Subcutaneous abdominal adipose tissue (tissue), 5 donors: ENCODE data around the gene RAMP3.
"Not testable (repeated sequence)": the region's sequence is repeated elsewhere in the genome, so short reads cannot be mapped to it uniquely, and the experiment has no call there.

Experiments
- H3K27ac ChIP-seq: one replicate; pipeline ENCODE4 v1.7.0; 2013; ENCODE audit warnings: low read depth, mild to moderate bottlenecking, inconsistent platforms, low read length, moderate library complexity
- H3K27me3 ChIP-seq, 5 donors: one replicate each; pipeline ENCODE4 v1.7.0; 2013; ENCODE audit warnings: low read length in 5 of 5, inconsistent platforms in 1 of 5; ENCODE audit not compliant: control insufficient read depth in 5 of 5, insufficient read depth in 4 of 5
- H3K36me3 ChIP-seq, 5 donors: one replicate each; pipeline ENCODE4 v1.7.0; 2013; ENCODE audit warnings: low read length in 5 of 5; ENCODE audit not compliant: control insufficient read depth in 5 of 5, insufficient read depth in 5 of 5
- H3K4me1 ChIP-seq, 5 donors: one replicate each; pipeline ENCODE4 v1.7.0; 2013; ENCODE audit warnings: low read length in 5 of 5, mild to moderate bottlenecking in 3 of 5, moderate library complexity in 1 of 5; ENCODE audit not compliant: control insufficient read depth in 5 of 5, insufficient read depth in 5 of 5
- H3K4me3 ChIP-seq, 5 donors: one replicate each; pipeline ENCODE4 v1.7.0; 2013; ENCODE audit warnings: low read length in 5 of 5, low read depth in 1 of 5
- H3K9ac ChIP-seq, 5 donors: one replicate each; pipeline ENCODE4 v1.7.0; 2013; ENCODE audit warnings: low read length in 5 of 5, mild to moderate bottlenecking in 4 of 5, moderate library complexity in 3 of 5
- H3K9me3 ChIP-seq, 5 donors: one replicate each; pipeline ENCODE4 v1.7.0; 2013; ENCODE audit warnings: low read length in 5 of 5; ENCODE audit not compliant: control insufficient read depth in 5 of 5
- donor health status: healthy.
- donor health status: healthy.
- donor health status: healthy.
- donor health status: healthy.
- donor health status: healthy.

The RAMP3 gene

GRCh38 chr7:45202625-45203024 lies 45.0 kb downstream of the RAMP3 start:
- Histone ChIP-seq H3K9me3 (no peaks in the 10 kb centered on the region), H3K36me3 (no peaks in the 10 kb centered on the region), H3K9ac (no peak overlapping the region), H3K27ac (no peak overlapping the region), H3K4me3 (no peak overlapping the region), H3K27me3 (no peaks in the 10 kb centered on the region), H3K4me1 (peaks cover 0 to 15% (median 11%) of the 10 kb centered on the region in 5 donors)

GRCh38 chr7:45203036-45203435 lies 45.4 kb downstream of the RAMP3 start:
- Histone ChIP-seq H3K4me3 (no peak overlapping the region), H3K36me3 (no peaks in the 10 kb centered on the region), H3K27me3 (no peaks in the 10 kb centered on the region), H3K9me3 (no peaks in the 10 kb centered on the region), H3K27ac (no peak overlapping the region), H3K4me1 (peaks cover 0 to 15% (median 11%) of the 10 kb centered on the region in 5 donors), H3K9ac (no peak overlapping the region)

- no peak overlapping the region for H3K9ac ChIP-seq
- H3K4me1 ChIP-seq: peaks cover 0 to 15% (median 11%) of the 10 kb centered on the region in 5 donors
- no peaks in the 10 kb centered on the region for H3K36me3 ChIP-seq
- H3K9me3 ChIP-seq: no peaks in the 10 kb centered on the region
- peak overlapping the region in 1 of 5 donors; percentile 53 for H3K4me3 ChIP-seq
- H3K27ac ChIP-seq: no peak overlapping the region
- peaks cover 0 to 3% (median 0%) of the 10 kb centered on the region in 5 donors for H3K27me3 ChIP-seq
Observed at GRCh38 chr7:45203459-45203858, 45.9 kb downstream of the RAMP3 start.

GRCh38 chr7:45203936-45204445 lies 46.4 kb downstream of the RAMP3 start:
- Histone ChIP-seq H3K9ac (peak overlapping the region in 3 of 5 donors; percentile 8 to 38 (median 21)), H3K36me3 (no peaks in the 10 kb centered on the region), H3K27me3 (peaks cover 0 to 3% (median 0%) of the 10 kb centered on the region in 5 donors), H3K4me1 (peaks cover 0 to 20% (median 11%) of the 10 kb centered on the region in 5 donors), H3K9me3 (no peaks in the 10 kb centered on the region), H3K27ac (no peak overlapping the region), H3K4me3 (peak overlapping the region in 4 of 5 donors; percentile 41 to 58 (median 51))

GRCh38 chr7:45206266-45206665 lies 48.7 kb downstream of the RAMP3 start:
- H3K27ac ChIP-seq, H3K4me3 ChIP-seq, H3K36me3 ChIP-seq, H3K27me3 ChIP-seq, H3K9me3 ChIP-seq, H3K9ac ChIP-seq: not testable (repeated sequence)
- H3K4me1 ChIP-seq: peaks cover 0 to 35% (median 14%) of the 10 kb centered on the region in 5 donors

- H3K27ac ChIP-seq, H3K9ac ChIP-seq, H3K4me3 ChIP-seq, H3K9me3 ChIP-seq, H3K36me3 ChIP-seq: not testable (repeated sequence)
- Histone ChIP-seq H3K27me3 (peaks cover 0 to 13% (median 3%) of the 10 kb centered on the region in 5 donors), H3K4me1 (peaks cover 0 to 35% (median under 1%) of the 10 kb centered on the region in 5 donors)
Observed at GRCh38 chr7:45209909-45210308, 52.3 kb downstream of the RAMP3 start.

GRCh38 chr7:45211066-45211465 lies 53.5 kb downstream of the RAMP3 start:
- Histone ChIP-seq H3K9me3 (peaks cover 0 to 5% (median 0%) of the 10 kb centered on the region in 5 donors), H3K4me1 (peaks cover 0 to 35% (median 0%) of the 10 kb centered on the region in 5 donors), H3K27me3 (peaks cover under 1 to 13% (median 11%) of the 10 kb centered on the region in 5 donors), H3K36me3 (no peaks in the 10 kb centered on the region), H3K9ac (no peak overlapping the region), H3K4me3 (no peak overlapping the region), H3K27ac (peak overlapping the region; percentile 49)

GRCh38 chr7:45211958-45212357 lies 54.4 kb downstream of the RAMP3 start:
- Histone ChIP-seq H3K9me3 (peaks cover 0 to 5% (median 0%) of the 10 kb centered on the region in 5 donors), H3K27me3 (peaks cover 8 to 20% (median 15%) of the 10 kb centered on the region in 5 donors), H3K36me3 (no peaks in the 10 kb centered on the region), H3K9ac (no peak overlapping the region), H3K27ac (peak overlapping the region; percentile 49), H3K4me1 (peaks cover 0 to 35% (median 0%) of the 10 kb centered on the region in 5 donors), H3K4me3 (no peak overlapping the region)

- Histone ChIP-seq H3K4me3 (no peak overlapping the region), H3K27ac (no peak overlapping the region), H3K9me3 (peaks cover 0 to 5% (median 0%) of the 10 kb centered on the region in 5 donors), H3K36me3 (no peaks in the 10 kb centered on the region), H3K4me1 (peaks cover 0 to 35% (median 0%) of the 10 kb centered on the region in 5 donors), H3K9ac (no peak overlapping the region), H3K27me3 (peaks cover 9 to 24% (median 19%) of the 10 kb centered on the region in 5 donors)
Observed at GRCh38 chr7:45212606-45213005, 55.0 kb downstream of the RAMP3 start.

- Histone ChIP-seq H3K4me3 (no peak overlapping the region), H3K4me1 (peaks cover 0 to 17% (median 0%) of the 10 kb centered on the region in 5 donors), H3K27ac (no peak overlapping the region), H3K9ac (no peak overlapping the region), H3K36me3 (no peaks in the 10 kb centered on the region), H3K9me3 (peaks cover 0 to 5% (median 0%) of the 10 kb centered on the region in 5 donors), H3K27me3 (peaks cover 14 to 24% (median 16%) of the 10 kb centered on the region in 5 donors)
Observed at GRCh38 chr7:45215601-45216062, 58.0 kb downstream of the RAMP3 start.
